Ectodermal cell (in vitro differentiated cells): Measurements from ENCODE around the gene SEMA4A.
A peak's percentile ranks its signal among the peaks of the same experiment; 100 is the strongest.

ENCODE experiments used
- H3K27ac ChIP-seq: 2 replicates; pipeline ENCODE4 v1.7.0; 2013; ENCODE audit warnings: mild to moderate bottlenecking, low read depth, low read length; ENCODE audit not compliant: insufficient read depth, poor library complexity, severe bottlenecking
- H3K27me3 ChIP-seq: 2 replicates; pipeline ENCODE4 v1.7.0; 2013; ENCODE audit warnings: mild to moderate bottlenecking, low read length; ENCODE audit not compliant: insufficient read depth, control insufficient read depth, poor library complexity, severe bottlenecking
- H3K36me3 ChIP-seq: one replicate; pipeline ENCODE4 v1.7.0; 2013; ENCODE audit warnings: low read length; ENCODE audit not compliant: control insufficient read depth, insufficient read depth
- H3K4me1 ChIP-seq: one replicate; pipeline ENCODE4 v1.7.0; 2013; ENCODE audit warnings: low read length; ENCODE audit not compliant: control insufficient read depth, insufficient read depth
- H3K4me3 ChIP-seq: 2 replicates; pipeline ENCODE4 v1.7.0; 2013; ENCODE audit warnings: low read depth, low read length, control low read depth; ENCODE audit not compliant: insufficient read depth
- H3K9me3 ChIP-seq: 2 replicates; pipeline ENCODE4 v1.7.0; 2013; ENCODE audit warnings: mild to moderate bottlenecking, low read length, moderate library complexity; ENCODE audit not compliant: control insufficient read depth
- WGBS, 2 experiments: methylation state at CpG; one replicate each; pipeline ENCODE4 v1.1.7; 2013; ENCODE audit warnings: missing lambda C conversion rate in 2 of 2; 5-methylcytosine and 5-hydroxymethylcytosine counted together

Gene SEMA4A

DNA sequence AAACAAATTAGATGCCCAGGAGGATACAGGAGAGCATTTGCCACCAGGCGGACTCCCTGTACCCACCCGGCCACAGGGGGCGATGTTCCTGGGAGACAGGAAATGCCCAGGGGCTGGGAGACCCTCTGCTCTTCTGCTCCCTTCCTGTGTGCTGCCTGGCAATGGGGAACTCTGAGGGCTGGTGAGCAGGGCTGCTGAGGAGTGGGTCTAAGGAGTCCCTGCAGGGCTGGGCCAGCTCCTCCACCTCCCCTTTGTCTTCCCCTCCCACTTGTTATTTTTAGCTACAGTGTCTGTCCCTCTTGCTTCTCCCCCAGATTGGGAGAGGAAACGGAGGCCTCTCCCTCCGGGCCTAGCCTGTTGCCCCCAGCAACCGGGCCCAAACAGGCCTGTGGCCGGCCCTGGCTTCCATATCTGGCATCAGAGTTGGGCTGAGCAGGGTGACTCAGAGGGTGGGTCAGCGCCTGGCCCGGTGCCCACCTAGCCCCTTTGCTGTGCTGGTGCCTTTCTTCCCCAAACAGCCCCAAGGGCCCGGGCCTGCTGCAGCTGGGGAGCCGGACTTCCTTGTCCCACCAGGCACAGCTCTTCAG lies 27.2 kb upstream of the SEMA4A start:
- peak overlapping the region; percentile 17 for H3K27ac ChIP-seq
- H3K36me3 ChIP-seq: peaks cover 6% of the 10 kb centered on the region
- H3K4me3 ChIP-seq: no peak overlapping the region
- 74% methylated on average over 11 of the region's 11 CpGs for WGBS, 2 experiments
- no peaks in the 10 kb centered on the region for H3K9me3 ChIP-seq
- H3K27me3 ChIP-seq: no peaks in the 10 kb centered on the region
- peaks cover 51% of the 10 kb centered on the region for H3K4me1 ChIP-seq

- peaks cover 11% of the 10 kb centered on the region for H3K36me3 ChIP-seq
- peaks cover 51% of the 10 kb centered on the region for H3K4me1 ChIP-seq
- WGBS, 2 experiments: 88 to 91% methylated on average over 15 of the region's 15 CpGs
- no peak overlapping the region for H3K4me3 ChIP-seq
- peak overlapping the region; percentile 1 for H3K27ac ChIP-seq
- no peaks in the 10 kb centered on the region for H3K9me3 ChIP-seq
- H3K27me3 ChIP-seq: no peaks in the 10 kb centered on the region
These were observed 26.5 kb upstream of the SEMA4A start for GRCh38 chr1:156126630-156127534.

DNA sequence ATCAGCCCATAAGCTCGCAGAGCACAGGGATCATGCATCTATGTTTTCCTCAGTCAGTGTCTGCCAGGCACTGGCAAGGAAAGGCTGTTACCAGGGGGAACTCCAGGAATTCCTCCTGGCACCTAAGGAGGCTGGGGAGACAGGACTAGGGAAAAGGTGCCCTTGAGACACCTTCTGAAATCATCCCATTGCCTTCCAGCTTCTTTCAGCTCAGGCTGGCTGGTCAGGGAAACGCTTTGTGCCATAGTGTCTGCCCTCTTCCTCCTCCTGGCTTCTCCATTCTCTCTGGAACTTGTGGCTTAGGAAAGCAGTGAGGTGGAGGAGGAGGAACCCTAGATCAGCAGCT lies 25.1 kb upstream of the SEMA4A start:
- H3K4me1 ChIP-seq: peaks cover 39% of the 10 kb centered on the region
- H3K36me3 ChIP-seq: peaks cover 11% of the 10 kb centered on the region
- H3K27me3 ChIP-seq: no peaks in the 10 kb centered on the region
- H3K4me3 ChIP-seq: no peak overlapping the region
- H3K9me3 ChIP-seq: no peaks in the 10 kb centered on the region
- H3K27ac ChIP-seq: no peak overlapping the region
- 87 to 95% methylated on average over 2 of the region's 2 CpGs for WGBS, 2 experiments

GRCh38 chr1:156128654-156129597 lies 24.5 kb upstream of the SEMA4A start:
- Histone ChIP-seq H3K9me3 (no peaks in the 10 kb centered on the region), H3K36me3 (peaks cover 11% of the 10 kb centered on the region), H3K4me1 (peaks cover 33% of the 10 kb centered on the region), H3K27ac (peak overlapping the region; percentile 47), H3K27me3 (no peaks in the 10 kb centered on the region), H3K4me3 (no peak overlapping the region)
- WGBS, 2 experiments: 72 to 80% methylated on average over 7 of the region's 8 CpGs

GRCh38 chr1:156129687-156130577 lies 23.5 kb upstream of the SEMA4A start:
- 41 to 42% methylated on average over 7 of the region's 7 CpGs for WGBS, 2 experiments
- peaks cover 25% of the 10 kb centered on the region for H3K4me1 ChIP-seq
- H3K4me3 ChIP-seq: no peak overlapping the region
- H3K9me3 ChIP-seq: no peaks in the 10 kb centered on the region
- no peaks in the 10 kb centered on the region for H3K27me3 ChIP-seq
- H3K27ac ChIP-seq: peak overlapping the region; percentile 89
- H3K36me3 ChIP-seq: peaks cover 19% of the 10 kb centered on the region

DNA sequence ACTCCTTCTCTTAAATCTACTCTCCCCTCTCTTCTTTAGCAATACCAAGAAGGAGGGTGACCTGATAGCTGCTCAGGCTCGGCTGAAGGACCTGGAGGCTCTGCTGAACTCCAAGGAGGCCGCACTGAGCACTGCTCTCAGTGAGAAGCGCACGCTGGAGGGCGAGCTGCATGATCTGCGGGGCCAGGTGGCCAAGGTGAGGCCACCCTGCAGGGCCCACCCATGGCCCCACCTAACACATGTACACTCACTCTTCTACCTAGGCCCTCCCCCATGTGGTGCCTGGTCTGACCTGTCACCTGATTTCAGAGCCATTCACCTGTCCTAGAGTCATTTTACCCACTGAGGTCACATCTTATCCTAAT lies 22.8 kb upstream of the SEMA4A start:
- 86 to 87% methylated on average over 6 of the region's 6 CpGs for WGBS, 2 experiments
- no peak overlapping the region for H3K4me3 ChIP-seq
- H3K36me3 ChIP-seq: peaks cover 25% of the 10 kb centered on the region
- peaks cover 23% of the 10 kb centered on the region for H3K4me1 ChIP-seq
- H3K9me3 ChIP-seq: no peaks in the 10 kb centered on the region
- H3K27me3 ChIP-seq: no peaks in the 10 kb centered on the region
- H3K27ac ChIP-seq: no peak overlapping the region

GRCh38 chr1:156134716-156135435 lies 18.5 kb upstream of the SEMA4A start:
- 97% methylated on average over 17 to 18 of the region's 18 CpGs for WGBS, 2 experiments
- Histone ChIP-seq H3K27me3 (no peaks in the 10 kb centered on the region), H3K9me3 (no peaks in the 10 kb centered on the region), H3K4me3 (no peak overlapping the region), H3K27ac (no peak overlapping the region), H3K36me3 (peaks cover 48% of the 10 kb centered on the region), H3K4me1 (peaks cover 5% of the 10 kb centered on the region)

DNA sequence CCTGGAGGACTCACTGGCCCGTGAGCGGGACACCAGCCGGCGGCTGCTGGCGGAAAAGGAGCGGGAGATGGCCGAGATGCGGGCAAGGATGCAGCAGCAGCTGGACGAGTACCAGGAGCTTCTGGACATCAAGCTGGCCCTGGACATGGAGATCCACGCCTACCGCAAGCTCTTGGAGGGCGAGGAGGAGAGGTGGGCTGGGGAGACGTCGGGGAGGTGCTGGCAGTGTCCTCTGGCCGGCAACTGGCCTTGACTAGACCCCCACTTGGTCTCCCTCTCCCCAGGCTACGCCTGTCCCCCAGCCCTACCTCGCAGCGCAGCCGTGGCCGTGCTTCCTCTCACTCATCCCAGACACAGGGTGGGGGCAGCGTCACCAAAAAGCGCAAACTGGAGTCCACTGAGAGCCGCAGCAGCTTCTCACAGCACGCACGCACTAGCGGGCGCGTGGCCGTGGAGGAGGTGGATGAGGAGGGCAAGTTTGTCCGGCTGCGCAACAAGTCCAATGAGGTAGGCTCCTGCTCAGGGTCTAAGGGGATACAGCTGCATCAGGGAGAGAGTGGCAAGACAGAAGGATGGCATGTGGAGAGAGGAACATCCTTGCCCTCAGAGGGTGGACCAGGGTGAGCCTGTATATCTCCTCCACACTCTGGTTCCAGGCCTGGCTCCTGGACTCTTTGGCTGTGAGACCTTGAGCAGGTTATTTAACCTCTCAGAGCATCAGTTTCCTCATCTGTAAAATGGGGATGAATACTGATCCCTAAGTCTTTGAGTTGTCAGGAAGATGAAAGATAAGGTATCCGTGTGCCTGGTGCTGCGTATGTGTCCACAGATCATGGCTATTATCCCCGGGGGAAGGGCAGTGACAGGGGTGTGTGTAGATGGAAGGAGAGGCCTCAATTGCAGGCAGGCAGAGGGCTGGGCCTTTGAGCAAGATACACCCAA lies 17.2 kb upstream of the SEMA4A start:
- H3K4me1 ChIP-seq: no peaks in the 10 kb centered on the region
- H3K4me3 ChIP-seq: no peak overlapping the region
- no peak overlapping the region for H3K27ac ChIP-seq
- no peaks in the 10 kb centered on the region for H3K9me3 ChIP-seq
- 96 to 97% methylated on average over 34 of the region's 34 CpGs for WGBS, 2 experiments
- H3K27me3 ChIP-seq: no peaks in the 10 kb centered on the region
- H3K36me3 ChIP-seq: peaks cover 41% of the 10 kb centered on the region
